ENCODE measurements around the gene BOLA2B. TPM values are rescaled to one million over a fixed set of nuclear protein-coding genes. Genes with fewer than 3 reads are reported as not detected.

BOLA2B gene
- polyA plus RNA-seq, 12 donors: 13.0 to 35.0 (median 17.4) TPM; not detected in 2

DNA sequence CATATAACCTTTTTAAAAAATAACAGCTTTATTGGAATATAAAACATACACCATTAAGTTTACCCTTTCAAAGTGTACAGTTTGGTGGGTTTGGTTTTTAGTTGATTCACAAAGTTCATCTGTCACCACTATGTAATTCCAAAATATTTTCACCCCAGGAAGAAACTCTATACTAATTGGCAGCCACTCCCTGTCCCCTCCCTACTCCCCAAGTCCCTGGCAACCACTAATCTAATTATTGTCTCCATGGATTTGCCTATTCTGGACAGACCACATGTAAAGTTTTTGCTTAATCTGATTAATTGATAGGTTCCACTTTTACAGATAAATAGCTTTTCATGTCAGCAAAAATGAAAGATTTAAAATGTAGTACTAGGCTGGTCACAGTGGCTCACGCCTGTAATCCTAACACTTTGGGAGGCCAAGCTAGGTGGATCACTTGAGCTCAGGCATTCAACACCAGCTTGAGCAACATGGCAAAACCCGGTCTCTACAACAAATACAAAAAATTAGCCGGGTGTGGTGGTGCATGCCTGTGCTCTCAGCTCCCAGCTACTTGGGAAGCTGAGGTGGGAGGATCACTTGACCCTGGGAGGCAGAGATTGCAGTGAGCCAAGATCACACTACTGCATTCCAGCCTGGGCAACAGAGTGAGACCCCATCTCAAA, 45.5 kb downstream of the BOLA2B start:
- no peak for DNase-seq

DNA sequence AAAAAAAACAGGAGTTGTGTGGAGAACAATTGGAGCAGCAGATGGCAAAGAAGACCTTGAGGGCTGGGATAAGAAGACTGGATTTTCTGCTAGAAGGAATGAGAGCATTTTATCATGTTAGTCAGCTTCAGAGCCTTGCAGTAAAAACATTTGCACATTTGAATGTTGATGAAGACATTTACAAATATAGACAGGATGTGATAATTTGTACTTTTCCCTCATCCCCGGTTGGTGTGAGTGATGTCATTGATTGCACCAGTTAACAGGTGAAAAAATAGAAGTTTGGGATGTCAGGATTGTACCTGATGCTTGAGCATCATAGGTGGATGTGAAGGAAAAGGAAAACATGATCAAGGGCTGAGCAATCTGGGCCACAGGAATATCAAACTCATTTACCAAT, 47.8 kb downstream of the BOLA2B start:
- DNase-seq: no peak

DNA sequence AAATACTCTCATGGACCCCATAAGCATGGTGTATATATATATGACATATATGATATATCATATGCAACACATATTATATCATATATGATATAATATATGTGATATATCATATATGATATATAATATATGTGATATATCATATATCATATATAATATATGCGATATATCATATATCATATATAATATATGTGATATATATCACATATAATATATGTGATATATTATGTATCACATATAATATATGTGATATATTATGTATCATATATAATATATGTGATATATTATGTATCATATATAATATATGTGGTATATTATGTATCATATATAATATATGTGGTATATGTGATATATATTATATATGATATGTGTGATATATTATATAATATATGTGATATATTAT, 48.5 kb downstream of the BOLA2B start:
- DNase-seq: no peak

DNA sequence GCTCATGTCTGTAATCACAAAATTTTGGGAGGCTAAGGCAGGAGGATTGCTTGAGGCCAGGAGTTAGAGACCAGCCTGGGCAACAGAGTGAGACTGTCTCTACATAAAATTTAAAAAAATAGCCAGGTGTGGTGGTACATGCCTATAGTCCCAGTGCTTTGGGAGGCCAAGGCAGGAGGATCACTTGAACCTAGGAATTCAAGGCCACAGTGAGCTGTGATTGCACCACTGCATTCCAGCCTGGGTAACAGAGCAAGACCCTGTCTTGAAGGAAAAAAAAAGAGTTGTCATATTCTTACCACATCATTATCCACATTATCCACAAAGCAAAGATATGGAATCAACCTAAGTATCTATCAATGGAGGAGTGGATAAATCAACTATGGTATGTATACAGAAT, 49.4 kb downstream of the BOLA2B start:
- no peak for DNase-seq

DNA sequence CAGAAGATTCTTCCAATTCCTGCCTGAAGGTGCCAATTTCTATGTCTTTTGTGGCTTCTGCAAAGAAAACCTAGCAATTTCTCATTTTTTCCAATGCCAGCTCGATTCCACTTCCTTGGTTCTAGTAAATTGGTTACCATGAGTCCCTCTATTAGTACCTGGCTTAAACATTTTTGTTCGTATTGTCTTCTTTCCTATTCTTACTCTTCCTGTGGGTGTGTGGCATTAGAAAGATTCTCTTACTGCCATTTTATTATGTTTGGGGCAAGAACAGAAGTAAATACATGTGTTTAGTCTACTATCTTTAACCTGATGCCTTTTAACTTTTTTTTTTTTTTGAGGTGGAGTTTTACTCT, 50.1 kb downstream of the BOLA2B start:
- DNase-seq: no peak

Other genes with a start within 250 kb of the BOLA2B start
- 10 to 100 TPM in 11 of 12 donors, not detected in 1; 54.9 to 69.3 (median 60.5) TPM for gene TMEM219, start 231.6 kb downstream of the BOLA2B start, polyA plus RNA-seq (ENCODE audit: insufficient read length in 12 of 12)
- gene TAOK2, start 219.8 kb downstream of the BOLA2B start, polyA plus RNA-seq (ENCODE audit: insufficient read length in 12 of 12): 10 to 100 TPM in 11 of 12 donors, not detected in 1; 24.9 to 47.2 (median 31.2) TPM
- gene HIRIP3, start 198.0 kb downstream of the BOLA2B start, polyA plus RNA-seq (ENCODE audit: insufficient read length in 12 of 12): 10 to 100 TPM in 11 of 12 donors, not detected in 1; 10.2 to 15.6 (median 12.0) TPM
- gene INO80E, start 197.4 kb downstream of the BOLA2B start, polyA plus RNA-seq (ENCODE audit: insufficient read length in 12 of 12): 10 to 100 TPM in 11 of 12 donors, not detected in 1; 24.0 to 62.2 (median 32.7) TPM
- 1 to 10 TPM in 4 of 12 donors, under 1 TPM in 6, not detected in 2; 0.30 to 1.4 (median 0.94) TPM for gene DOC2A, start 182.6 kb downstream of the BOLA2B start, polyA plus RNA-seq (ENCODE audit: insufficient read length in 12 of 12)
- not detected for gene C16orf92, start 170.5 kb downstream of the BOLA2B start, polyA plus RNA-seq (ENCODE audit: insufficient read length in 12 of 12)
- gene TLCD3B, start 162.4 kb downstream of the BOLA2B start, polyA plus RNA-seq (ENCODE audit: insufficient read length in 12 of 12): 1 to 10 TPM in 5 of 12 donors, under 1 TPM in 6, not detected in 1; 0.42 to 7.5 (median 0.80) TPM
- 1,000 to 10,000 TPM in 10 of 12 donors, 100 to 1,000 TPM in 2; 871 to 3,402 (median 1,561) TPM for gene ALDOA, start 127.9 kb downstream of the BOLA2B start, polyA plus RNA-seq (ENCODE audit: insufficient read length in 12 of 12)
- 10 to 100 TPM in 11 of 12 donors, not detected in 1; 43.0 to 95.7 (median 53.3) TPM for gene PPP4C, start 117.7 kb downstream of the BOLA2B start, polyA plus RNA-seq (ENCODE audit: insufficient read length in 12 of 12)
- 1 to 10 TPM in 1 of 12 donors, under 1 TPM in 9, not detected in 2; 0.38 to 3.4 (median 0.52) TPM for gene TBX6, start 101.7 kb downstream of the BOLA2B start, polyA plus RNA-seq (ENCODE audit: insufficient read length in 12 of 12)
- gene YPEL3, start 97.5 kb downstream of the BOLA2B start, polyA plus RNA-seq (ENCODE audit: insufficient read length in 12 of 12): 10 to 100 TPM in 11 of 12 donors, not detected in 1; 21.9 to 98.3 (median 27.6) TPM
- 10 to 100 TPM in 1 of 12 donors, 1 to 10 TPM in 10, not detected in 1; 4.1 to 10.7 (median 5.5) TPM for gene GDPD3, start 80.1 kb downstream of the BOLA2B start, polyA plus RNA-seq (ENCODE audit: insufficient read length in 12 of 12)
- gene MAPK3, start 70.4 kb downstream of the BOLA2B start, polyA plus RNA-seq (ENCODE audit: insufficient read length in 12 of 12): 100 to 1,000 TPM in 1 of 12 donors, 10 to 100 TPM in 10, not detected in 1; 36.6 to 102 (median 44.4) TPM
- 10 to 100 TPM in 8 of 12 donors, 1 to 10 TPM in 3, not detected in 1; 6.0 to 41.9 (median 11.0) TPM for gene CORO1A, start 10.1 kb downstream of the BOLA2B start, polyA plus RNA-seq (ENCODE audit: insufficient read length in 12 of 12)
- 10 to 100 TPM in 9 of 12 donors, 1 to 10 TPM in 2, not detected in 1; 6.8 to 21.8 (median 13.7) TPM for gene SLX1A, start 209 bp upstream of the BOLA2B start, polyA plus RNA-seq (ENCODE audit: insufficient read length in 12 of 12)
- gene SULT1A3, start 5.6 kb upstream of the BOLA2B start, polyA plus RNA-seq (ENCODE audit: insufficient read length in 12 of 12): 1 to 10 TPM in 10 of 12 donors, not detected in 2; 1.7 to 5.9 (median 3.7) TPM
- 10 to 100 TPM in 5 of 12 donors, 1 to 10 TPM in 3, under 1 TPM in 2, not detected in 2; 0.24 to 22.5 (median 10.1) TPM for gene NPIPB13, start 54.8 kb upstream of the BOLA2B start, polyA plus RNA-seq (ENCODE audit: insufficient read length in 12 of 12)
- gene CD2BP2, start 161.6 kb upstream of the BOLA2B start, polyA plus RNA-seq (ENCODE audit: insufficient read length in 12 of 12): 10 to 100 TPM in 11 of 12 donors, not detected in 1; 26.8 to 87.9 (median 33.5) TPM
- 10 to 100 TPM in 11 of 12 donors, not detected in 1; 24.1 to 52.0 (median 28.0) TPM for gene TBC1D10B, start 176.8 kb upstream of the BOLA2B start, polyA plus RNA-seq (ENCODE audit: insufficient read length in 12 of 12)
- gene MYL11, start 181.1 kb upstream of the BOLA2B start, polyA plus RNA-seq (ENCODE audit: insufficient read length in 12 of 12): 1,000 to 10,000 TPM; 2,830 to 9,967 (median 7,161) TPM
- gene SEPTIN1, start 188.9 kb upstream of the BOLA2B start, polyA plus RNA-seq (ENCODE audit: insufficient read length in 12 of 12): 1 to 10 TPM in 11 of 12 donors, not detected in 1; 1.3 to 7.2 (median 2.6) TPM
- gene ZNF48, start 201.8 kb upstream of the BOLA2B start, polyA plus RNA-seq (ENCODE audit: insufficient read length in 12 of 12): 10 to 100 TPM in 1 of 12 donors, 1 to 10 TPM in 10, not detected in 1; 4.6 to 26.2 (median 6.2) TPM
- gene ZNF771, start 213.9 kb upstream of the BOLA2B start, polyA plus RNA-seq (ENCODE audit: insufficient read length in 12 of 12): 1 to 10 TPM in 10 of 12 donors, not detected in 2; 2.9 to 5.7 (median 4.4) TPM
- 10 to 100 TPM in 11 of 12 donors, not detected in 1; 20.0 to 42.3 (median 25.0) TPM for gene DCTPP1, start 236.4 kb upstream of the BOLA2B start, polyA plus RNA-seq (ENCODE audit: insufficient read length in 12 of 12)